Measurements from ENCODE around the gene NPIPA1. TPM values are rescaled to one million over a fixed set of nuclear protein-coding genes. Genes with fewer than 3 reads are reported as not detected.
A peak's percentile ranks its signal among the peaks of the same experiment; 100 is the strongest.
"Not testable (repeated sequence)": the region's sequence is repeated elsewhere in the genome, so short reads cannot be mapped to it uniquely, and the experiment has no call there.

NPIPA1 gene
- polyA plus RNA-seq, 3 donors = 63.7 TPM; not detected in 2

DNA sequence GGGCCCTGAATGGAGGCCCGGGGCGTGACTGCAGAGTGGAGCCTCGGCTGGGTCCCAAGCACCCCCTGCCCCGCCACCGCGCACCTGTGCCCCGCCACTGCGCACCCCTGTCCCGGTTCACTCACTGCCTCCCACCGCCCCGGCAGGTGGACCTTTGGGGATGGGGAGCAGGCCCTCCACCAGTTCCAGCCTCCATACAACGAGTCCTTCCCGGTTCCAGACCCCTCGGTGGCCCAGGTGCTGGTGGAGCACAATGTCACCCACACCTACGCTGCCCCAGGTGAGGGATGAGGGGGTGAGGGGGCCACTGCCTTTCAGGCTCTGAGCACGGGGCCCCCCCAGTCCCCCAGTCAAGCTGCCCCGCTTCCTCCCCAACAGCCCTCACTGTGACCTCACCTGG, 12.9 kb upstream of the NPIPA1 start:
- intact Hi-C loops (cut with micrococcal nuclease); H3K36me3 Mint-ChIP-seq: not testable (repeated sequence)

GRCh38 chr16:14924982-14925381, 12.3 kb upstream of the NPIPA1 start:
- not testable (repeated sequence) for H3K27me3 ChIP-seq (ENCODE audit: control insufficient read depth in 2 of 2, insufficient read depth in 2 of 2, low read length in 2 of 2); H3K36me3 Mint-ChIP-seq
- no CpG with 5 or more reads among the region's 18 CpGs for WGBS (ENCODE audit: insufficient coverage)

More for the DNA sequence above, 12.9 kb upstream of the NPIPA1 start:
- not testable (repeated sequence) for H3K36me3 ChIP-seq (replicated peaks in 1 of 2; ENCODE audit: control insufficient read depth in 1 of 2, insufficient read depth in 2 of 2, low read length in 2 of 2); H3K4me3 ChIP-seq (replicated peaks in 1 of 3; ENCODE audit: low read depth in 2 of 3, low read length in 3 of 3); H3K9me3 ChIP-seq (replicated peaks in 1 of 2; ENCODE audit: control insufficient read depth in 1 of 2, insufficient read depth in 1 of 2, low read length in 2 of 2); H3K9me3 Mint-ChIP-seq; H2AFZ ChIP-seq (ENCODE audit: insufficient read depth, low read depth, low read length, poor library complexity, severe bottlenecking); H3K27ac ChIP-seq (ENCODE audit: low read depth in 1 of 2, low read length in 2 of 2); H4K20me1 ChIP-seq (ENCODE audit: insufficient read depth, low read length); H3K4me3 Mint-ChIP-seq; DNase-seq; H3K27ac Mint-ChIP-seq; H3K27me3 Mint-ChIP-seq (ENCODE audit: low read depth in 3 of 3); H3K4me2 ChIP-seq (replicated peaks; ENCODE audit: extremely low read depth, low read length, poor library complexity, severe bottlenecking); H3K4me1 Mint-ChIP-seq; H3K9ac ChIP-seq (ENCODE audit: insufficient read depth, low read length, poor library complexity, severe bottlenecking); H3K27me3 ChIP-seq (ENCODE audit: control insufficient read depth in 2 of 2, insufficient read depth in 2 of 2, low read length in 2 of 2); H3K79me2 ChIP-seq (ENCODE audit: insufficient read depth, low read length); H3K4me1 ChIP-seq (ENCODE audit: control insufficient read depth in 1 of 2, insufficient read depth in 2 of 2, low read length in 2 of 2)
- no CpG with 5 or more reads among the region's 17 CpGs for WGBS (ENCODE audit: insufficient coverage)

GRCh38 chr16:14928064-14928714, 9.1 kb upstream of the NPIPA1 start:
- H3K4me1 ChIP-seq (ENCODE audit: control insufficient read depth in 1 of 2, insufficient read depth in 2 of 2, low read length in 2 of 2); H3K27ac ChIP-seq (ENCODE audit: low read depth in 1 of 2, low read length in 2 of 2); H3K4me2 ChIP-seq (replicated peaks; ENCODE audit: extremely low read depth, low read length, poor library complexity, severe bottlenecking); H2AFZ ChIP-seq (ENCODE audit: insufficient read depth, low read depth, low read length, poor library complexity, severe bottlenecking); H3K36me3 ChIP-seq (replicated peaks in 1 of 2; ENCODE audit: control insufficient read depth in 1 of 2, insufficient read depth in 2 of 2, low read length in 2 of 2); H3K4me3 ChIP-seq (replicated peaks in 1 of 3; ENCODE audit: low read depth in 2 of 3, low read length in 3 of 3); H3K4me1 Mint-ChIP-seq; H3K4me3 Mint-ChIP-seq; H3K36me3 Mint-ChIP-seq; H3K9me3 ChIP-seq (replicated peaks in 1 of 2; ENCODE audit: control insufficient read depth in 1 of 2, insufficient read depth in 1 of 2, low read length in 2 of 2); H3K9me3 Mint-ChIP-seq; H3K79me2 ChIP-seq (ENCODE audit: insufficient read depth, low read length); H3K9ac ChIP-seq (ENCODE audit: insufficient read depth, low read length, poor library complexity, severe bottlenecking); H4K20me1 ChIP-seq (ENCODE audit: insufficient read depth, low read length); intact Hi-C loops (cut with micrococcal nuclease); H3K27me3 Mint-ChIP-seq (ENCODE audit: low read depth in 3 of 3); H3K27me3 ChIP-seq (ENCODE audit: control insufficient read depth in 2 of 2, insufficient read depth in 2 of 2, low read length in 2 of 2): not testable (repeated sequence)
- DNase-seq = peak in 1 of 3 donors; percentile 6
- peak overlapping the region in 1 of 7 donors; percentile 4 for H3K27ac Mint-ChIP-seq
- WGBS (ENCODE audit: insufficient coverage) = 67% methylated on average over 3 of the region's 31 CpGs

More at GRCh38 chr16:14924982-14925381, 12.3 kb upstream of the NPIPA1 start:
- H3K4me3 Mint-ChIP-seq; H3K9me3 Mint-ChIP-seq; H2AFZ ChIP-seq (ENCODE audit: insufficient read depth, low read depth, low read length, poor library complexity, severe bottlenecking); H3K27ac ChIP-seq (ENCODE audit: low read depth in 1 of 2, low read length in 2 of 2); H3K27ac Mint-ChIP-seq; H3K9me3 ChIP-seq (replicated peaks in 1 of 2; ENCODE audit: control insufficient read depth in 1 of 2, insufficient read depth in 1 of 2, low read length in 2 of 2); H3K4me2 ChIP-seq (replicated peaks; ENCODE audit: extremely low read depth, low read length, poor library complexity, severe bottlenecking); H3K4me1 ChIP-seq (ENCODE audit: control insufficient read depth in 1 of 2, insufficient read depth in 2 of 2, low read length in 2 of 2); H4K20me1 ChIP-seq (ENCODE audit: insufficient read depth, low read length); intact Hi-C loops (cut with micrococcal nuclease); H3K4me1 Mint-ChIP-seq; H3K79me2 ChIP-seq (ENCODE audit: insufficient read depth, low read length); H3K9ac ChIP-seq (ENCODE audit: insufficient read depth, low read length, poor library complexity, severe bottlenecking); H3K36me3 ChIP-seq (replicated peaks in 1 of 2; ENCODE audit: control insufficient read depth in 1 of 2, insufficient read depth in 2 of 2, low read length in 2 of 2); H3K4me3 ChIP-seq (replicated peaks in 1 of 3; ENCODE audit: low read depth in 2 of 3, low read length in 3 of 3); H3K27me3 Mint-ChIP-seq (ENCODE audit: low read depth in 3 of 3); DNase-seq: not testable (repeated sequence)

GRCh38 chr16:14929176-14929575, 8.1 kb upstream of the NPIPA1 start:
- DNase-seq; H3K27ac Mint-ChIP-seq; H3K27ac ChIP-seq (ENCODE audit: low read depth in 1 of 2, low read length in 2 of 2); H3K9me3 ChIP-seq (replicated peaks in 1 of 2; ENCODE audit: control insufficient read depth in 1 of 2, insufficient read depth in 1 of 2, low read length in 2 of 2); H4K20me1 ChIP-seq (ENCODE audit: insufficient read depth, low read length); H3K9me3 Mint-ChIP-seq; H3K4me1 ChIP-seq (ENCODE audit: control insufficient read depth in 1 of 2, insufficient read depth in 2 of 2, low read length in 2 of 2); H3K4me1 Mint-ChIP-seq; H3K36me3 ChIP-seq (replicated peaks in 1 of 2; ENCODE audit: control insufficient read depth in 1 of 2, insufficient read depth in 2 of 2, low read length in 2 of 2); H3K27me3 Mint-ChIP-seq (ENCODE audit: low read depth in 3 of 3); H2AFZ ChIP-seq (ENCODE audit: insufficient read depth, low read depth, low read length, poor library complexity, severe bottlenecking); H3K27me3 ChIP-seq (ENCODE audit: control insufficient read depth in 2 of 2, insufficient read depth in 2 of 2, low read length in 2 of 2); H3K4me2 ChIP-seq (replicated peaks; ENCODE audit: extremely low read depth, low read length, poor library complexity, severe bottlenecking); H3K36me3 Mint-ChIP-seq; H3K9ac ChIP-seq (ENCODE audit: insufficient read depth, low read length, poor library complexity, severe bottlenecking); H3K4me3 Mint-ChIP-seq; H3K4me3 ChIP-seq (replicated peaks in 1 of 3; ENCODE audit: low read depth in 2 of 3, low read length in 3 of 3); H3K79me2 ChIP-seq (ENCODE audit: insufficient read depth, low read length); intact Hi-C loops (cut with micrococcal nuclease): not testable (repeated sequence)
- WGBS (ENCODE audit: insufficient coverage) = no CpG with 5 or more reads among the region's 26 CpGs
